Measurements from ENCODE around the gene C4orf51. TPM values are rescaled to one million over a fixed set of nuclear protein-coding genes. Genes with fewer than 3 reads are reported as not detected.

C4orf51 gene
- total and polyA plus RNA-seq, 2 of the 4 experiments (the other 2 are of a cell fraction), result not detected

DNA sequence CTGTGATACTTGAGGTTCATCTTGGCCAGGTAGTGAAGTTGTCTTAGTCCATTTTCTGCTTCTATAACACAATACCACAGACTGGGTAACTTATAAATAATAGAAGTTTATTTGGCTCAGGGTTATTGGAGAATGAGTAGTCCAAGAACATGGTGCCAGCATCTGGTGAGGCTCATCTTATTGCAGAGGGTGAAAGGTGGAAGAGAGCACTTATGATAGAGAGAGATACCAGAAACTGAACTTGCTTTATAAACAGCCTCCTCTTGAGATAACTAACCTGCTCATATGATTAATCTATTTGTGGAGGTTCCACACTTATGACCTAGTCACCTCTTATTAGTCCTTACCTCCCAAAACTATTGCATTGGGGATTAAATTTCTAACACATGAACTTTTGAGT is 1.6 kb downstream of the C4orf51 start:
- in situ Hi-C loops (cut with MboI; ENCODE audit: low sequenced_read_pairs), result no loop called here
- no peak for TF ChIP-seq CEBPB (IDR thresholded peaks at IDR 0.05; ENCODE audit: low read depth, low read length)

More for the DNA sequence above, 1.6 kb downstream of the C4orf51 start:
- H3K14ac ChIP-seq (replicated peaks; ENCODE audit: low read depth, low read length), result no peak overlapping the region
- no peak overlapping the region for H2AK5ac ChIP-seq (ENCODE audit: low read depth, low read length)
- no peak overlapping the region for H3K4me2 ChIP-seq (ENCODE audit: low read depth, low read length)
- DNase-seq (no peak), ATAC-seq (ENCODE audit: low read depth) (no peak)
- no peak overlapping the region for H3K4me3 ChIP-seq (ENCODE audit: insufficient read depth, low read depth, low read length)
- POLR2A ChIA-PET (ENCODE audit: unreplicated experiment), result no interaction called here
- H2BK120ac ChIP-seq (ENCODE audit: low read depth, low read length), result no peak overlapping the region
- no peak overlapping the region for H2AFZ ChIP-seq (replicated peaks; ENCODE audit: low read length, poor library complexity)
- H2BK20ac ChIP-seq (ENCODE audit: low read depth, low read length), result no peak overlapping the region
- H3K18ac ChIP-seq (ENCODE audit: low read depth, low read length), result no peak overlapping the region
- H2BK15ac ChIP-seq (ENCODE audit: low read depth, low read length), result peak overlapping the region; percentile 26; the same call in 1 of the 3 replicates
- no peaks in the 10 kb centered on the region; the same call in 1 of the 2 replicates for H3K9me1 ChIP-seq (ENCODE audit: insufficient read depth, low read length)
- H3K9me3 ChIP-seq (ENCODE audit: control insufficient read depth, insufficient read depth, low read length), result no peaks in the 10 kb centered on the region
- H3K27ac ChIP-seq (ENCODE audit: insufficient read depth, low read length), result no peak overlapping the region
- dilution Hi-C loops (cut with HindIII; ENCODE audit: low sequenced_read_pairs, unreplicated experiment) (no loop called here), intact Hi-C loops (cut with micrococcal nuclease) (loop anchor here (5.0 kb wide), 1 partner anchor 256 kb away; the partner anchor contains the start of gene ZNF827)
- no peak overlapping the region for H4K91ac ChIP-seq (ENCODE audit: insufficient read depth, low read depth, low read length)
- H3K4ac ChIP-seq (ENCODE audit: low read depth, low read length), result no peak overlapping the region
- H3K23ac ChIP-seq (ENCODE audit: low read depth, low read length), result no peak overlapping the region
- no peak overlapping the region for H4K5ac ChIP-seq (ENCODE audit: low read depth, low read length)
- CTCF ChIA-PET, result no interaction called here
- no peaks in the 10 kb centered on the region for H3K79me1 ChIP-seq (ENCODE audit: low read depth in 1 of 2, low read length in 2 of 2)
- no peak overlapping the region for H2AK9ac ChIP-seq (replicated peaks; ENCODE audit: low read depth, low read length, poor library complexity)
- no peak overlapping the region for H2BK5ac ChIP-seq (ENCODE audit: low read depth, low read length, poor library complexity, severe bottlenecking)
- H3K27me3 ChIP-seq (ENCODE audit: control insufficient read depth, insufficient read depth, low read length), result no peaks in the 10 kb centered on the region
- no peak overlapping the region for H4K8ac ChIP-seq (ENCODE audit: low read depth in 2 of 2, low read length in 2 of 2)
- H3K9ac ChIP-seq (ENCODE audit: low read depth, low read length), result no peak overlapping the region
- no peaks in the 10 kb centered on the region for H3K36me3 ChIP-seq (ENCODE audit: control insufficient read depth, insufficient read depth, low read length)
- no TSS peak for BruUV-seq (replicated peaks)
- peaks cover 2% of the 10 kb centered on the region; the same call in 1 of the 2 replicates for H3K4me1 ChIP-seq (ENCODE audit: control insufficient read depth, insufficient read depth, low read length)
- H3K56ac ChIP-seq (ENCODE audit: extremely low read depth, insufficient read depth, low read length), result no peak overlapping the region
- H4K20me1 ChIP-seq (ENCODE audit: insufficient read depth, low read length), result no peaks in the 10 kb centered on the region
